Measurements from ENCODE around the gene KCNH2.

The KCNH2 gene

GRCh38 chr7:150974468-150975391 is 3.4 kb downstream of the KCNH2 start:
- DNase-seq (ENCODE audit: low read depth) = peak; percentile 51

GRCh38 chr7:150973571-150974451 is 4.3 kb downstream of the KCNH2 start:
- DNase-seq (ENCODE audit: low read depth) = no peak

GRCh38 chr7:150972741-150973140 is 5.4 kb downstream of the KCNH2 start:
- DNase-seq (ENCODE audit: low read depth) = no peak

- no peak for DNase-seq (ENCODE audit: low read depth)
Measured at GRCh38 chr7:150972023-150972468, 6.1 kb downstream of the KCNH2 start.

GRCh38 chr7:150971242-150972022 is 6.7 kb downstream of the KCNH2 start:
- DNase-seq (ENCODE audit: low read depth) = no peak

GRCh38 chr7:150970424-150970823 is 7.7 kb downstream of the KCNH2 start:
- DNase-seq (ENCODE audit: low read depth) = no peak

- no peak for DNase-seq (ENCODE audit: low read depth)
Measured at GRCh38 chr7:150969475-150969874, 8.6 kb downstream of the KCNH2 start.

GRCh38 chr7:150968734-150969372 is 9.3 kb downstream of the KCNH2 start:
- no peak for DNase-seq (ENCODE audit: low read depth)

GRCh38 chr7:150968056-150968733 is 9.9 kb downstream of the KCNH2 start:
- no peak for DNase-seq (ENCODE audit: low read depth)

- DNase-seq (ENCODE audit: low read depth) = no peak
Measured at GRCh38 chr7:150967349-150967748, 10.8 kb downstream of the KCNH2 start.

GRCh38 chr7:150966002-150966401 is 12.1 kb downstream of the KCNH2 start:
- no peak for DNase-seq (ENCODE audit: low read depth)

- DNase-seq (ENCODE audit: low read depth) = no peak
Measured at GRCh38 chr7:150965273-150965830, 12.8 kb downstream of the KCNH2 start.

- DNase-seq (ENCODE audit: low read depth) = no peak
Measured at GRCh38 chr7:150964593-150965111, 13.5 kb downstream of the KCNH2 start.

GRCh38 chr7:150963707-150964559 is 14.2 kb downstream of the KCNH2 start:
- DNase-seq (ENCODE audit: low read depth) = no peak

- DNase-seq (ENCODE audit: low read depth) = no peak
Measured at GRCh38 chr7:150962553-150963399, 15.3 kb downstream of the KCNH2 start.

- DNase-seq (ENCODE audit: low read depth) = no peak
Measured at GRCh38 chr7:150962290-150962552, 15.9 kb downstream of the KCNH2 start.

GRCh38 chr7:150961510-150962289 is 16.4 kb downstream of the KCNH2 start:
- no peak for DNase-seq (ENCODE audit: low read depth)
